Measurements from ENCODE around the gene FAM168A.

DNA sequence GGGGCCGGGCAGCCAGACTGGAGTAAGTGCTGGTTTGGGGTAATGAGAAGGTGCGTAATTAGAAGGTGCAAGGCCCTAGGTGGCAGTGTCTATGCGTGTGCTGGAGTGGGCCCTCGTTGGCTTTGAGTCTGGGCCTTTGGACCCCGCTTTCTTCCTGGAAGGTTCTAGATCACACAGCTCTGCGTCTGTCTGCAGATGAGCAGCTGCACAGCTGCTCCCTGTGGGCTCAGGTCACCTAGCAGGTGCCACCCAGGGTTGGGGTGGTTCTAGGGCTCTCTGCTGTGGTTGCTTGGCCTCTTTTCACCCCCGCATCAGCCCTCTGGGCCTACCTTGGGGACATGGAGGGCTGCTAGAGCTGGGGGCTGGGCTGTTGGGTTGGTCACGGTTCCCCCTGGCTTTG is 211.4 kb downstream of the FAM168A start:
- TF ChIP-seq, protein P1, sequence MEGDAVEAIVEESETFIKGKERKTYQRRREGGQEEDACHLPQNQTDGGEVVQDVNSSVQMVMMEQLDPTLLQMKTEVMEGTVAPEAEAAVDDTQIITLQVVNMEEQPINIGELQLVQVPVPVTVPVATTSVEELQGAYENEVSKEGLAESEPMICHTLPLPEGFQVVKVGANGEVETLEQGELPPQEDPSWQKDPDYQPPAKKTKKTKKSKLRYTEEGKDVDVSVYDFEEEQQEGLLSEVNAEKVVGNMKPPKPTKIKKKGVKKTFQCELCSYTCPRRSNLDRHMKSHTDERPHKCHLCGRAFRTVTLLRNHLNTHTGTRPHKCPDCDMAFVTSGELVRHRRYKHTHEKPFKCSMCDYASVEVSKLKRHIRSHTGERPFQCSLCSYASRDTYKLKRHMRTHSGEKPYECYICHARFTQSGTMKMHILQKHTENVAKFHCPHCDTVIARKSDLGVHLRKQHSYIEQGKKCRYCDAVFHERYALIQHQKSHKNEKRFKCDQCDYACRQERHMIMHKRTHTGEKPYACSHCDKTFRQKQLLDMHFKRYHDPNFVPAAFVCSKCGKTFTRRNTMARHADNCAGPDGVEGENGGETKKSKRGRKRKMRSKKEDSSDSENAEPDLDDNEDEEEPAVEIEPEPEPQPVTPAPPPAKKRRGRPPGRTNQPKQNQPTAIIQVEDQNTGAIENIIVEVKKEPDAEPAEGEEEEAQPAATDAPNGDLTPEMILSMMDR (IDR thresholded peaks at IDR 0.05) = no peak
- TF ChIP-seq EP300 (IDR thresholded peaks at IDR 0.05) = no peak

All from esophagus muscularis mucosa (tissue), 3 donors.